ENCODE data around the gene PER2. TPM values are rescaled to one million over a fixed set of nuclear protein-coding genes. Genes with fewer than 3 reads are reported as not detected.

Gene PER2
- total and polyA plus RNA-seq, 2 of the 13 experiments (the other 11 are each of a cell fraction or from before 2014, with no cell fraction given), result 5.1 to 9.4 TPM

GRCh38 chr2:238294393-238295143 is 6.2 kb upstream of the PER2 start (continued):
- TF ChIP-seq AKNA (CRISPR knock-in tag; IDR thresholded peaks at IDR 0.05; ENCODE audit: borderline replicate concordance) (no peak), BATF2 (CRISPR knock-in tag; IDR thresholded peaks at IDR 0.05) (no peak), MAFG (CRISPR knock-in tag; IDR thresholded peaks at IDR 0.05) (peak; percentile 45; the same call in 1 of the 2 replicates), ZNF713 (CRISPR knock-in tag; IDR thresholded peaks at IDR 0.05) (no peak), RERE (CRISPR knock-in tag; IDR thresholded peaks at IDR 0.05; ENCODE audit: low read depth) (peak; percentile 18; the same call in 1 of the 2 replicates), ZNF609 (CRISPR knock-in tag; IDR thresholded peaks at IDR 0.05; ENCODE audit: borderline replicate concordance) (no peak), PITX1 (CRISPR knock-in tag; IDR thresholded peaks at IDR 0.05) (peak; percentile 75; the same call in 1 of the 2 replicates), ZBTB49 (CRISPR knock-in tag; IDR thresholded peaks at IDR 0.05; ENCODE audit: borderline replicate concordance) (no peak)
